ENCODE measurements around the gene SYVN1. TPM values are rescaled to one million over a fixed set of nuclear protein-coding genes. Genes with fewer than 3 reads are reported as not detected.

Gene SYVN1
- total RNA-seq, 1 experiment from 2014 or later, result 45.9 TPM

DNA sequence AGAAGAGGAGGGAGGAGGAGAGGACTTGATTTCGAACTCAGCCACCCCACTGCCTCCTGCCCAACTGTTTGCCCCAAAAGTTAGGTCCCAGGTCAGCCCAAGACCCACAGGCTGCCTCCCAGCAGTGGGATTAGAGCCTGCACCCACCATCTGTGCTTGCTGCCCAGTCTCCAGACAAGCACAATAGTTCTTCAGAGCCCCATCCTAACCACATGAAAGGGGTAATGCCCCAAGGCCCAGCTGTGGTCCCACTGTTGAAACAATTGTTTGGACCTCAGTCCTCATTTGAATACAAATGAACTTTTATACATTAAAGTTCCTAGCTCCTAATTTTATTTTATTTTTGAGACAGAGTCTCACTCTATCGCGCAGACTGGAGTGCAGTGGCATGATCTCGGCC lies 43.7 kb downstream of the SYVN1 start:
- H3K36me3 ChIP-seq (ENCODE audit: control insufficient read depth in 1 of 2, insufficient read depth in 2 of 2, low read length in 2 of 2), result peaks cover 0 to 18% of the 10 kb centered on the region in 2 experiments; a peak in 1 of 4 replicates
- ChIA-PET CTCF (interaction anchor here (1.3 kb wide), 1 partner anchor 20 kb away, joined by 4 read pairs; no protein-coding TSS in a partner anchor), RAD21 (ENCODE audit: low non-redundant PET in 1 of 2, low total read pairs in 2 of 2, uncharacterized antibody in 2 of 2, unreplicated experiment in 2 of 2) (no interaction called here), POLR2A (no interaction called here)
- H2AFZ ChIP-seq (ENCODE audit: low read depth, low read length, poor library complexity, severe bottlenecking), result no peak overlapping the region
- no peaks in the 10 kb centered on the region for H4K20me1 ChIP-seq (ENCODE audit: insufficient read depth)
- no peak overlapping the region for H3K4me3 ChIP-seq (replicated peaks in 1 of 2; ENCODE audit: low read depth in 1 of 2, low read length in 2 of 2)
- TF ChIP-seq SRF (IDR thresholded peaks at IDR 0.05; ENCODE audit: low read depth) (no peak), RAD21 (IDR thresholded peaks at IDR 0.05; ENCODE audit: low read depth) (no peak), SP1 (IDR thresholded peaks at IDR 0.05; ENCODE audit: low read depth) (no peak)
- TF ChIP-seq, protein P1, sequence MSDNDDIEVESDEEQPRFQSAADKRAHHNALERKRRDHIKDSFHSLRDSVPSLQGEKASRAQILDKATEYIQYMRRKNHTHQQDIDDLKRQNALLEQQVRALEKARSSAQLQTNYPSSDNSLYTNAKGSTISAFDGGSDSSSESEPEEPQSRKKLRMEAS (IDR thresholded peaks at IDR 0.05), result no peak
- no TSS peak for BruUV-seq (replicated peaks)
- intact Hi-C loops (cut with micrococcal nuclease), result no loop called here
- no peaks in the 10 kb centered on the region for H3K79me2 ChIP-seq (ENCODE audit: insufficient read depth, low read length)
- H3K4me2 ChIP-seq (ENCODE audit: low read length), result no peak overlapping the region
- H3K9me3 ChIP-seq (ENCODE audit: control insufficient read depth in 1 of 2, insufficient read depth in 1 of 2, low read depth in 1 of 2, low read length in 2 of 2), result no peaks in the 10 kb centered on the region
- peaks cover 0 to 2% of the 10 kb centered on the region in 2 experiments; a peak in 2 of 4 replicates for H3K4me1 ChIP-seq (ENCODE audit: control insufficient read depth in 1 of 2, insufficient read depth in 2 of 2, low read length in 2 of 2)
- H3K9ac ChIP-seq (ENCODE audit: low read length), result no peak overlapping the region
- H3K27ac ChIP-seq (ENCODE audit: low read depth, low read length), result no peak overlapping the region
- H3K9me2 ChIP-seq (ENCODE audit: insufficient read depth), result no peaks in the 10 kb centered on the region
- H3K27me3 ChIP-seq (ENCODE audit: insufficient read depth, low read length), result no peaks in the 10 kb centered on the region
- ATAC-seq, result no peak
- no peak for DNase-seq (ENCODE audit: low read depth, low spot score)

GRCh38 chr11:65089621-65090020 lies 44.7 kb downstream of the SYVN1 start:
- TF ChIP-seq, protein P2, sequence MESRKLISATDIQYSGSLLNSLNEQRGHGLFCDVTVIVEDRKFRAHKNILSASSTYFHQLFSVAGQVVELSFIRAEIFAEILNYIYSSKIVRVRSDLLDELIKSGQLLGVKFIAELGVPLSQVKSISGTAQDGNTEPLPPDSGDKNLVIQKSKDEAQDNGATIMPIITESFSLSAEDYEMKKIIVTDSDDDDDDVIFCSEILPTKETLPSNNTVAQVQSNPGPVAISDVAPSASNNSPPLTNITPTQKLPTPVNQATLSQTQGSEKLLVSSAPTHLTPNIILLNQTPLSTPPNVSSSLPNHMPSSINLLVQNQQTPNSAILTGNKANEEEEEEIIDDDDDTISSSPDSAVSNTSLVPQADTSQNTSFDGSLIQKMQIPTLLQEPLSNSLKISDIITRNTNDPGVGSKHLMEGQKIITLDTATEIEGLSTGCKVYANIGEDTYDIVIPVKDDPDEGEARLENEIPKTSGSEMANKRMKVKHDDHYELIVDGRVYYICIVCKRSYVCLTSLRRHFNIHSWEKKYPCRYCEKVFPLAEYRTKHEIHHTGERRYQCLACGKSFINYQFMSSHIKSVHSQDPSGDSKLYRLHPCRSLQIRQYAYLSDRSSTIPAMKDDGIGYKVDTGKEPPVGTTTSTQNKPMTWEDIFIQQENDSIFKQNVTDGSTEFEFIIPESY (IDR thresholded peaks at IDR 0.05; ENCODE audit: extremely low read depth, insufficient replicate concordance, low read length), result no peak
- TF ChIP-seq SP1 (IDR thresholded peaks at IDR 0.05; ENCODE audit: low read depth) (no peak), YY1 (IDR thresholded peaks at IDR 0.05; ENCODE audit: extremely low read depth, insufficient replicate concordance, low read depth, low read length) (no peak), POLR2A (IDR thresholded peaks at IDR 0.05; ENCODE audit: borderline replicate concordance, extremely low read depth, insufficient read depth, insufficient read length) (no peak), EGR1 (IDR thresholded peaks at IDR 0.05; ENCODE audit: low read depth) (no peak)
- TF ChIP-seq, protein P1 (IDR thresholded peaks at IDR 0.05), result no peak
- TF ChIP-seq, protein P3, sequence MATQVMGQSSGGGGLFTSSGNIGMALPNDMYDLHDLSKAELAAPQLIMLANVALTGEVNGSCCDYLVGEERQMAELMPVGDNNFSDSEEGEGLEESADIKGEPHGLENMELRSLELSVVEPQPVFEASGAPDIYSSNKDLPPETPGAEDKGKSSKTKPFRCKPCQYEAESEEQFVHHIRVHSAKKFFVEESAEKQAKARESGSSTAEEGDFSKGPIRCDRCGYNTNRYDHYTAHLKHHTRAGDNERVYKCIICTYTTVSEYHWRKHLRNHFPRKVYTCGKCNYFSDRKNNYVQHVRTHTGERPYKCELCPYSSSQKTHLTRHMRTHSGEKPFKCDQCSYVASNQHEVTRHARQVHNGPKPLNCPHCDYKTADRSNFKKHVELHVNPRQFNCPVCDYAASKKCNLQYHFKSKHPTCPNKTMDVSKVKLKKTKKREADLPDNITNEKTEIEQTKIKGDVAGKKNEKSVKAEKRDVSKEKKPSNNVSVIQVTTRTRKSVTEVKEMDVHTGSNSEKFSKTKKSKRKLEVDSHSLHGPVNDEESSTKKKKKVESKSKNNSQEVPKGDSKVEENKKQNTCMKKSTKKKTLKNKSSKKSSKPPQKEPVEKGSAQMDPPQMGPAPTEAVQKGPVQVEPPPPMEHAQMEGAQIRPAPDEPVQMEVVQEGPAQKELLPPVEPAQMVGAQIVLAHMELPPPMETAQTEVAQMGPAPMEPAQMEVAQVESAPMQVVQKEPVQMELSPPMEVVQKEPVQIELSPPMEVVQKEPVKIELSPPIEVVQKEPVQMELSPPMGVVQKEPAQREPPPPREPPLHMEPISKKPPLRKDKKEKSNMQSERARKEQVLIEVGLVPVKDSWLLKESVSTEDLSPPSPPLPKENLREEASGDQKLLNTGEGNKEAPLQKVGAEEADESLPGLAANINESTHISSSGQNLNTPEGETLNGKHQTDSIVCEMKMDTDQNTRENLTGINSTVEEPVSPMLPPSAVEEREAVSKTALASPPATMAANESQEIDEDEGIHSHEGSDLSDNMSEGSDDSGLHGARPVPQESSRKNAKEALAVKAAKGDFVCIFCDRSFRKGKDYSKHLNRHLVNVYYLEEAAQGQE (IDR thresholded peaks at IDR 0.05; ENCODE audit: low read depth), result no peak
- no TSS peak for BruUV-seq (replicated peaks)
- intact Hi-C loops (cut with micrococcal nuclease), result no loop called here
- ChIA-PET CTCF (interaction anchor here (1.3 kb wide), 1 partner anchor 21 kb away, joined by 4 read pairs; no protein-coding TSS in a partner anchor), POLR2A (no interaction called here), RAD21 (ENCODE audit: low non-redundant PET in 1 of 2, low total read pairs in 2 of 2, uncharacterized antibody in 2 of 2, unreplicated experiment in 2 of 2) (no interaction called here)
- no peaks in the 10 kb centered on the region for H4K20me1 ChIP-seq (ENCODE audit: insufficient read depth)
- H3K27ac ChIP-seq (ENCODE audit: low read depth, low read length), result no peak overlapping the region
- no peak overlapping the region for H2AFZ ChIP-seq (ENCODE audit: low read depth, low read length, poor library complexity, severe bottlenecking)
- ATAC-seq (no peak), DNase-seq (ENCODE audit: low read depth, low spot score) (no peak)
- H3K27me3 ChIP-seq (ENCODE audit: insufficient read depth, low read length), result no peaks in the 10 kb centered on the region
- no peak overlapping the region for H3K9ac ChIP-seq (ENCODE audit: low read length)
- peaks cover 2% of the 10 kb centered on the region; the same call in 1 of the 2 replicates for H3K79me2 ChIP-seq (ENCODE audit: insufficient read depth, low read length)
- H3K36me3 ChIP-seq (ENCODE audit: control insufficient read depth in 1 of 2, insufficient read depth in 2 of 2, low read length in 2 of 2), result peaks cover 0 to 18% of the 10 kb centered on the region in 2 experiments; a peak in 1 of 4 replicates
- H3K4me1 ChIP-seq (ENCODE audit: control insufficient read depth in 1 of 2, insufficient read depth in 2 of 2, low read length in 2 of 2), result peaks cover 2 to 7% of the 10 kb centered on the region in 2 experiments; a peak in 2 of 4 replicates
- no peak overlapping the region for H3K4me3 ChIP-seq (replicated peaks in 1 of 2; ENCODE audit: low read depth in 1 of 2, low read length in 2 of 2)
- H3K9me2 ChIP-seq (ENCODE audit: insufficient read depth), result no peaks in the 10 kb centered on the region
- no peak overlapping the region for H3K4me2 ChIP-seq (ENCODE audit: low read length)
- no peaks in the 10 kb centered on the region for H3K9me3 ChIP-seq (ENCODE audit: control insufficient read depth in 1 of 2, insufficient read depth in 1 of 2, low read depth in 1 of 2, low read length in 2 of 2)
